NCI-H226 (cell line): ENCODE data around the gene BUD13.

Experiments used
- DNase-seq: peaks from one replicate; pipeline ENCODE4 v3.0.0-alpha.2; 2015

Gene BUD13

DNA sequence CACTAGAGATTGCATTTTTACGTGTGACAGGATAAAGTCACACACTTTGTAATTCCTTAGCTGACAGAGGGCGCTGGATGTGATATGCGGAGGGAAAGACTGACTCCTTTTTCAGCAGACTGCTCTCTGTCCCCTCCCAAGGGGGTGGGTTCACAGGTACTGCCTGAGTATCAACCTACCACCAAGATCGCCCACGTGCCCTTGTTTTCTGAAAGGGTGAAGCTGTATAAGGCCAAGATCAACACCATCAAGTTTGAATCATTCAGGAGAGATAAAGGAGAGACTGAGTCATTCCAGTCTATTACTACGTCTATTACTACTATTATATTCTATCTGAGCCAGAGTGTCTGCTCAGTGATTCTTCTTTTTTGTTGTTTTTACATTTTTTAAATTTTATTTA is 30.7 kb downstream of the BUD13 start:
- DNase-seq, result peak; percentile 49

DNA sequence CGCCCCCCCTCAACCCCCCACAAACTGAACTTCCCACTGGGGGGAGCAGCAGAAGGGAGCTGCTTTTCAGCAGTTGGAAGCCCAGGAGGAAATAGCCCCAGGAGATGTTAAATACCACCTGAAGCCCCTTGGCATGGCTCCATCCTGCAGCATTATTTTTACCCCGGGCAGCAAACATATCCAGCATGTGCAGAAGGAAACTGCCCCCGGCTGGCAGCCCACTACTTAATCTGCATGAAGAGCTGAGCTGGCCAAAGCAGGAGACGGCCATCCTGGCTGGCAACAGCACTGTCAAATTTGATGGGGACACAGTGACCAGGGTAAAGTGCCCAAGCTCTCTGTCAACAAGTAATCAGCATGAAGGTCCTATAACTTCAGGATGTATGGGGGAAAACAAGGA is 32.0 kb downstream of the BUD13 start:
- DNase-seq, result no peak

DNA sequence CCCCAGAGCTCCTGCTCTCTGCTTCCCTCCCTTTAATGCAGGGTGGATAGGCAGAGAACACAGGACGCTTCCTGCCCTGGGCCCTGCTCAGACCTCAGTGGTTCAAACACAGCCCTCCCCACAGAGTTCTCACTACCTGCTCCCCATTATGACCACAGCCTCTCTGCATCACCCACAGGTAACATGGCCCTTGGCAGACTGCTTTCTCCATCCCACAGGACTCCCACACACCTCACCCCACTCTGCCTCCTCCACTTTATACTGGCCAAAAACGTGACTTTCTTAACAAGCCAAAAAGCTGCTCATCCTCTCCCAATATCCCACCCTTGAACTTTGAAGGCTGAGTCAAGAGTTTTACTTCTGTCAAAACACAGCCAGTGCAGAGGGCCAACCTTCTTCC is 33.8 kb downstream of the BUD13 start:
- DNase-seq, result no peak

DNA sequence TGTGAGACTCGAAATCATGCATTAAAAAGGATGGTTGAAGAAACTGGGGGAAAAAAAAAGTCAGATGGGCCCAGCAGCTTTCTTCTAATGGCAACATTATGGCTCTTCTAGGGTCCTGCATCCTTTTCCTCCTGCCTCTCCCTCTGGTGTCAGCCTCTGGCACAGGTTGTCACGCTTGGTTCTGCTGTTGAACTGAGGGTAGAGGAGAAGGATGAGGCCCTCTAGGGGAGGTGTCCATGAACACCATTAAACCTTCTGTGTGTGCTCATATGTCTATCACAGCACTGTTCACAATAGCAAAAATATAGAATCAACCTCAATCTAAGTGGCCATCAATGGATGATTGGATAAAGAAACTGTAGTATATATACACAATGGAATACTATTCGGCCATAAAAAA is 36.0 kb downstream of the BUD13 start:
- DNase-seq, result peak; percentile 7

DNA sequence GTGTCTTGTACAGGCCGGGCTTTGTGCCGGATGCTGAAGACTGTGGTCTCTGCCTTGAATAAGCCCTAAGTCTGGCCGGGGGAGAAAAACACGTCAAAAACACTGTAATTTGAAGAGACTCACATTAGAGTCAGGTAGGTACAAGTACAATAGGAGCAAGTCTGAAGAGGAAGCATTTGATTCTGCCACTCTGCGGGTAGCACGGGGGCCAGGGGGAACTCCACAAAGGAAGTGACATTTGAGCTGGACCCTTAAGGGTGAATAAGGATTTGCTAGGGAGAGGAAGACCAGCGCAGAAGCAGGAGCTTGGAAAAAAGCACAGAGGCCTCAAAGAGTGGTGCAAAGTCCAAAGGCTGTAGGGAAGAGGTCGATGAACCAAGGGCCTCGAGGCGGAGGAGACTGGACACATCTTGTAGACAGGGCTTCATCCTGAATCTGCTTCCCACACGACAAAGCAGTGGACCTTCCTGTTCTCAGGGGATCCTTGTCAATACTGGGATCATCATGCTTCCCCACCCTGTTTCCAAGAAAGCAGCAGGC is 38.7 kb downstream of the BUD13 start:
- no peak for DNase-seq

DNA sequence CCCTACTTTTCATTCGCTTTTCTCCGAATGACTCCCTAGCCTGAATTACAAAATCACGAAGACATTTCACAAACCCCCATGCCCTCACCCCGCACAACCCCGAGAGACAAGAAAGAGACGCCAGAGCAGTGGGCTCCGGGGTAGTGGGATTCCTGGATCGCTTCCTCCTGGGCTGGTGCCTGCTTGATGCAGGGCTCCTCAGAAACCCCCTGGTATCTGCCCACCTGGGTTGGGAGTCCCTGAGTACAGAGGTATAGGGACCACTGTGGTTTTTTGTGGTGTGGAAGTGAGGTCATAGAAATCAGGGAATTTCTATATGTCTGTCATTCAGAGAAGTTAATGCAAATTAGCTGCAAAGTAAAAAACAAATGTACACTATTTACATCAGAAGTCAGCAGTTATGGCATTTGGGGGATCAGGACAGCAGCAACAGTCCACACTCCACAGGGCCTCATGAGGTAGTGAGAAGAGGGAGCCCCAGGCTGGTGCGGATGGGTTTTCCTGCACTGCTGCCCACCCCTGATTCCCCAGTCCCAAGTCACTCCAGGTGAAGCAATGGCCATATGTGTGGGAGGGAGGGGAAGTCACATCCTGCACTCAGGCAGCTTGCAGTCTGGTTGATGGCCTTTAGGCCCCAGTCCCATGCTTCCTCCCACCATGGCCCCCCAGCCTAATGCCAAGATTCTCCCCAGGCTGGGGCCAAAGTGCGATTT is 39.6 kb downstream of the BUD13 start:
- no peak for DNase-seq

DNA sequence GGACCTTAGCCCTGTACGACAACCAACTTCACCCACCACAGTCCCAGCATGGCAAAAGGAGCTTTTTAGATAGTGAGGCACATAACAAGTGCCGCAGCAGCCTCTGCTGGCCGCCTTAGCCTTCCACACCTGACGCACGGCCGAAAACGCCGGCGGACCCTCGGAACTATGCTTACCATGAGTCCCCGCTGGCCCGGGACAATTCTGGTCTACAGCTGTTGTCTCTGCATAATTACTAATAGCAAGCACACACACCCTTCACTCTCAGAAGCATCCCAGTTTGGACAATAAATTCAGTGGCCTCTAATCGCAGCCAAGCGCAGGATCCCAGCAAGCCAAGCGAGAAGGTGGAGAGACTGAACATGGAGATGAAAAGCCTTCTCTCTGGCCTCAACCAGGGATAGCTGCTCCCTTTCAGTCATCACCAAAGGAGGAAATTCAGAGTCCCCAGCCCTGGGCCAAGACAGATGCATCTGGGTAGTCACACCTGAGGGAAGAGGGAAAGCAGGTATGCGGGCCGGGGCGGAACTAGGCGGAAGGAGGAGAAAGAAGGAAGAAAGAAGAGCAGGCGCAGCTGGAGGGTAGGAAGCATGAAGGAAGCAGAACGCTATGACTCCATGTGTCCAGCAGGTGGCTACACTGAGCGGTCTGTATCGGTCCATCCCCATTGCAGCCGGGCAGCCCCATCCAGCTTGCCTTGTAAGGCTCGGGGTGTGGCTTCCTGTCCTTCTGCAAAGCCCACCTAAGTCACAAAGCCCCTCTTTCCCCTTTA is 40.3 kb downstream of the BUD13 start:
- peak; percentile 47 for DNase-seq

DNA sequence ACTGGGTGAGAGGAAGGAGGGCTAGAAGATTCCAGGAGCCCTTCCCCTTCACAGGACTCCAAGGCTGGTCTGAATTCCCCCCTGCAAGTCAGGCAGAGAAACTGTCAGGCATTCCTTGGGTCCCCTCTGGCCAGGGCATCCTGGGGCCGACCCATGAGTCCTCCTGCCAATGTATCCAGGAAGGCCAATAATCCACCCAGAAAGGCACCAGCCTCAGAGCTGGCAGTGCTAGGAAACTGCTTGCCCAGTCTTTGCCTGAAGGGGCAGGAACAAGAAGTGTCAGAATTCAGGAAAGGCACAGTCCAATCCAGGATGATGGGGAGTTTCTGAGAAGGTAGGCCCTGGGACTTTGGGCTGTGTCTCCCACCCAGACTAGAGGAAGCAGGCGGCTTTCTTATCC is 41.0 kb downstream of the BUD13 start:
- no peak for DNase-seq

DNA sequence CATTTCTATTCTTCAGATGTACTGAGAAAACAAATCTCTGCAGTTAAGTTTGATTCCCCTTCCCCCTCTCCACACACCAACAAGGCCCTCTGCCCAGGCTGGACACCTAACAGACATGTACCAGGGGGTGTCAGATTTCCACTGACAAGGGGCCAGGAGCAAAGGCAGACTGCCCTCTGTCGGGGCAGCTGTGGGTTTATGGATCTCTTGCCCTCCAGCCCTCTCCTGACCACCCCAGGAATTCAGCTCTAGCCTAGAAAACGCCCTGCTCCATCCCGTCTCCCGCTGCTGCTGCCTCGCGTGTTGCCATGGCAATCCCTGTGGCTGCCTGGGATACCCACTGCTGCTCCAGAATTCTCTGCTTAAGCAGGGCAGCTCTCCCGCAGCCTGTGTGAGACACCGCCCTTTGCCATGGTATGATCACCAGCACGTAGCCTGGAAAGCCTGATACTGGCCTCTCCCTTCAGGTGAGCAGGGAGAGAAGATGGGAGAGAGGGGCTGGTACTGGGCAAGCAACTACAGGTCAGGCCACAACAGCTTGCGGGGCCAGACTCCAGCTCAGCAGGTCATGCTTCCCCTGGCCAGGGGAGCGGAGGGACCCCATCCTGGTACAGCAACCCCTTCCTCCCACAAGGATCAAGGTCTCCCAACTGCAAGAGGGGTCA is 41.6 kb downstream of the BUD13 start:
- no peak for DNase-seq

DNA sequence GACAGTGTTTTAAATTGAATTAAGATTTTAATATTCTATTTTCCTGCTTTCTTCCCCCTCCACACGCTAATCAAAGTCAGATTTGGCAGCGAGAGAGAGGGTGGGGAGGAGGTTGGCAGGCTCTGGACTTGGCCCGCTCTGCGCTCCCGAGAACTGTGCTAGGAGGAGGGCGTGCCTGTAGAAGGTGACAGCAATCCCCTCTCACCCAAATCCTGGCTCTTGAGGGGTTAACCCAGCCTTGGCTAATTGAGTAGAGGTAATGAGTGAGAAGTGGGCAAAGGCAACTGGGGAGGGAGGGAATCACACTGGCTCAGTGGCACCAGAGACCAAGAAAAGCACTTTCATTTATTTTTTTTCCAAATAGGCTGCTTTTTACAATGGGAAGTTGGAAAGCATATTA is 42.2 kb downstream of the BUD13 start:
- DNase-seq, result no peak

DNA sequence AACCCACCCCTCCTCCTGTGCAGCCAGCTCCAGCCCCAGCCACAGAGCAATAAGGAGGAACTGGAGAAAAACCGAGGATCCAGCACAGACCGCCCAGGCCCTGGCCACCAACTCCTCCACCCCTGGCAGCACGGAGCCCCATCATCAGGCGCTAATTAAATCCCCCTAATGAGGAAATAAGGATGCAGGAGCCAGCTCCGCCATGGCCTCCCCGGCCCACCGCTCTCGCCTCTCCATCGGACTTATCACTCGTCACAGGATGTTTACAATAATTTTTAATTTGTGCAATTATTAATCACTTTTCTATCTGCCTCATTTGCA is 42.6 kb downstream of the BUD13 start:
- no peak for DNase-seq

DNA sequence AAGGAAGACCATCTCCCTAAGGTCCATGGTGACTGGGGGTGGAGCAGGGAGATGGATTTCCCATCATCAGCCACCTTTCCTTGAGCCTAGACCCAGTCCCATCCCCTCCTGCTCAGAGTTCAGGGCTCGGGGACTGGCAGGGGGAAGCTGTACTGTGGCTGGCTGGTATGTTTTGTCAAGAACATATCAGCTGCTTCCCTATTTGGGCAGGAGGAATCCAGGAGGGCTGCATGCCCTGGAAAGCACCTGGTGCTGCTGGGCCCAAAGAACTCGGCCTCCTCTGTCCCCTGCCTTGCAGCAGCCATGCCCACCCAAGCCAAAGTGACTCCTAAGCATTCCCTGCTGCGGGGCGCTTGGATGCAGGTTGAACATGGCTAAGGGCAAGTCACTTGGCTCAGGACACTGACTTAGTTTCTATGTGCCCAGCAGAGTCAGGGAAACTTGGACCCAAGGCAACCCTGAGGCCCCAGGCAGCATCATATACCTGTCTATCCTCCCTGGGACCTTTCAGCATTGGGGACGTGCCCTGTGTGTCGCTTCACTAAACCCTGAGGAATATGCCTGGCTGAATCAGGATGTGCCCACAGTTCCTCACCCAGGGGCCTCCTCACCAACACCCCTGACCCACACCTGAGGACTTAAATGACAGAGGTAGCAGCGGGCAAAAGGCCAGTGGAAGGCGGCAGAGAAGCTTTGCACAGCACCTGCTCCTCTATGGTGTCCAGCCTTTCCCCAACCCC is 43.1 kb downstream of the BUD13 start:
- no peak for DNase-seq

DNA sequence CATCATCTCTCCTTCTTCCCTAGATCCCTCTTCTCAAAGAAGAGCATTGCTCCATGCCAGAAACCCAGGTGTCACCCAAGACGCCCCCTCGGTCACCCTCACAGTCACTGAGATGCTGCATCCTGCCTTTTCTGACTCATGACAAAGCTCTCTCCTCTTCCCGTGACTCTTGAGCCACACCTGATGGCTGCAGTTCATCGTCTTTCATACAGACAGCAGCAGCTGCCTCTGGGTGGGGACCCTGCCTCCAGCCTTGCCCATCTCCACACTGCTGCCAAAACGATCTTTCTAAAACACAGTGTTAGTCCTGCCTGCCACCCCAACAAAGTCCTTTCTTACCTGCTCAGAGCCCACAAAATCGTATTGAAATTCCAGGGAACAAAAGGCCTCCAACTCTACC is 44.8 kb downstream of the BUD13 start:
- DNase-seq, result no peak

DNA sequence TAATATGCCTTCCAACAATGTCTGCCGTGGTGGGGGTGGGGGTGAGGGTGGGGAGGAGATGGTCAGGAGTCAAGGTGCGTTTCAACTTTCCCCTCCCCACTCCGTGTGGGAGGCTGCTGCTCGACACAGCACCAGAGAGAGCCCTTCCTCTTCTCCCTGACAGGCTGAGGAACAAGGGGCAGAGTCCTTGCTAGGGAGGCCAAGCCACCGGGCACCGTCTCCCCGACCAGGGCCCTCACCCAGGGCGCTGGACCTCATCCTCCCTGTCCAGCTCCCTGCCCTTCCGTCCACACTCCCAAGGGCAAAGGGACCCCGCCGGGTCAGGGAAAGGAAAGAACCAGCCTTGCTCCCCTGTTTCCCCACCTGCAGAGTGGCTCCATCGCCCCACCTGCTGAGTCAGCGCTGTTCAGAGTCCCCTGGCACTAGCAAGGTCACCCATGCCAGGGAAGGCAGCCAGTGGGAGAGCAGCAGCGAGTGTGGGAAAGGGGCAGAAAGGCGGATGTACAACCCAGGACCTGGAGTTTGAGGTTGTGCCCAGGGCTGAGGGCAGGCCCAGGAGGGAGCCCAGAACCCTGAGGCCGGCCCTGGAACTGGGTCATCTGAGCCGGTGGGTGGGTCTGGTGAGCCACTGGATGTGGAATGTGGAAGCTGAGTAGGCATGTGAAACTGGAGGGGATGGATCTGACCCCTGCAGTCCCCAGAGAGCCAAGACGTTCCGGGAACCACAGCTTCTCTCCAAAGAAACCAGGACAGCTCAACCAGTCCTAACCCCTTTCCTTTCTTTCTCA is 47.2 kb downstream of the BUD13 start:
- DNase-seq, result peak; percentile 37

DNA sequence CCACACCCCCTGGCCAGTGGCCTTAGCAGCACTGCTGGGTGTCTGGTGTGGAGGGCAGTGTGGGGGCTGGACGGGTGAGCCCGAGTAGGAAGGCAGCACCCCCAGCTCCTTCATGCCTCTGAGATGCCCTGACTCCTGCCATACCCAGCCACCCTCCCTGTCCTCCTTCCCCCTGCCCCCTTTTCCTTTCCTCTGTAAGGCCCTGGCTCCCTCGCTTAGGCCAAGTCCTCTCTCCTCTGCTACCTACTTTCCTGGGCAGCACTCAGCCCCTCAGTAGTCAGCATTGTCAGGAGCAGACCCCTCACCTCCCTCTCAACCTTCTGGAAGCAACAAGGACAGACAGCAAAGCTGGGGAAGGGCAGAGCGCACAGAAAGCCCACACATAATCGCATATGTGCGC is 48.0 kb downstream of the BUD13 start:
- DNase-seq, result no peak

DNA sequence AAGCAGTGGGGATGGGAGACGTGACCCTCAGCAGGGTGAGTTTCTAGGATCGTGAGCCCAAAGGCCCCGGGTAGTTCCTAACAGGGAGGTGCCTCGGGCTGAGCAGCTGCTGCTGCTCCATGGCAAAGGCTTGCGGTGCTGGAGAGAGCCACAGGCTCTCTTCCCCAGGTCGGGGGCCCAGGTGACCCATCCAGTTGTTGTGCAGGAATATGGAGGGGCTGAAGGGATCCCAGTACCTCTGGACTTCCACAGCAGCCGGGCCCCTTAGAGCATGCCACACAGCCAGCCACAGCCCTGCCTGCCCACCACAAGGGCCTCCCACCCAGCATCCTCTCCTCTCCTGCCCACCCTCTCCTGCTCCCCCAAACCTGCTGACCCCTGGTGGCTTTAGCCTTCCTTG is 49.3 kb downstream of the BUD13 start:
- no peak for DNase-seq

DNA sequence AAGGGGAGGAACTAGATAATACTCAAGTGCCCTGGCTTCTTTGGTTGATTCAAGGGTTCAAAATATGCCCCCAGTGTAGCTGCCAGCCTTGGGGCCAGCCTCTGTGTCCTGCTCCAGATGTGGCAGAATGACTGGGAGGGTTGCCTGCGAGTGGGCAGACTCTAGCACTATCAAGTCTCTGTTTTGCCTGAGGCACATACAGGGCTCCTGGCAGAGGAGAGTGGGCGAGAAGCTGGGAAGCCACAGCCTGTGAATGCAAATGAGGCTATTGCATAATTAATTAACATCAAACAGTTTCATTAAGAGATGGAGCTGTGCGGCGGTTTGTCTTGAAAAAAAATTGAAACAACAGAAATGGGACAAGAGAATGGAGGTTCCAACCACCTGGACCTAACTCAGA is 50.8 kb downstream of the BUD13 start:
- DNase-seq, result no peak

DNA sequence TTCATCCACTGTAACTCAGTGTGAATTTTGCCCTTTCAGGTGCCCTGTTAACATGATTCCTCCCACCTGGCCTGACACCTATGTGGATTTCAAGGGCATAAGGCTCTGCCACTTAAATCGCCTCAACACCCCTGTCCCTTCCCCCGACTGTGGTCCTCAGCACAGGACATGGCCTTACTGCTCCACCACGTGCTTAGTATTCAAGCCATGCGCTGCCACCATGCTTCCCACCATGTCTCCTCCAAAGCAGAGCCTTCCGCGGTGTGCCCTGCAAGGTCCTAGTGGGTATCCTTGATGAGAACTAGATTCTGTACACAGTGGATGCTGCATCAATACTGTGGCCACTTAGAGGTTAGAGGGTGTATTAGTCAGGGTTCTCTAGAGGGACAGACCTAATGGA is 51.9 kb downstream of the BUD13 start:
- DNase-seq, result no peak

DNA sequence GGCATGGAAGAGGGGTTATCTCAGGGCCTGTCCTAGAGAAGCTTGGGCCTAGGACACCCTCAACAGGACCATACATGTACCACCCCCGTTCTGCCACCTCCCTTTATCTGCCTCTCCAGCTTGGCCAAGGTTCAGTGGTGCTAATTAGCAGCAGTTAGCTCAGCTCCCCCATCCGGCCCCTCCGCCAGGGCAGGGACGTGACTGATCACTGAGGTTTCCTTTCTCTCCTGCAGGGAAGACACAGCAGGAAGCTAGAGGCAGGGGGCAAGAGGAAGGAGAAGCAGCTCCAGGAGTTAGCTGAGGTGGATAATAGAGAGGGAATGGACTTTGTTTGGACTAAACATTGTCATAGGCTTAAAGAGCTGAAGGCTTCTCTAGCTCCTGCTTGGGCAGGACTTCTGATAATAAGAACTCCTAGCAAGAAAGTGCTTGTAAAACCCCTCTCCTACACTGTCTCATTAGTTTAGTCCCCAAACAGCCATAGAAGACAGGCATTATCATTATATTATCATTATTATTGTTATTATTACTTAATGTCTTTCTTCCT is 53.8 kb downstream of the BUD13 start:
- no peak for DNase-seq

DNA sequence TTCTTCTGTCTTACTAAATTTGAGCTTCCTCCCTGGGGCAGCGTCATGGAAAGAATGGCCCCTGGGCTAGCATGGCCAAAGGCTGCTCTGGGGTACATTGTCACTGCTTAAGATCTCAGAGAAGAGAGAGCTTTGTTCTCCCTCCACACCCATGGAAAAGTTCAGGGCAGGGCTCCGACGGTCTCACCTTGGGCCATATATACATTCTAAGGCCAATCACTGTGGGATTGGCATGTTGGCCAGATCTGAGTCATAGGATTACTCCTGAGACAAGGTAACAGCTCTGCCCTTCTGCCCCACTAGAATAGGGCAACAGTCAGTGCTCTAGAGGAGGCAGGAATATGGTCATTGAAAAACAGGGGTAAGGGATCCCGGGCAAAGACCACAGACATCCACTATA is 56.2 kb downstream of the BUD13 start:
- DNase-seq, result no peak

DNA sequence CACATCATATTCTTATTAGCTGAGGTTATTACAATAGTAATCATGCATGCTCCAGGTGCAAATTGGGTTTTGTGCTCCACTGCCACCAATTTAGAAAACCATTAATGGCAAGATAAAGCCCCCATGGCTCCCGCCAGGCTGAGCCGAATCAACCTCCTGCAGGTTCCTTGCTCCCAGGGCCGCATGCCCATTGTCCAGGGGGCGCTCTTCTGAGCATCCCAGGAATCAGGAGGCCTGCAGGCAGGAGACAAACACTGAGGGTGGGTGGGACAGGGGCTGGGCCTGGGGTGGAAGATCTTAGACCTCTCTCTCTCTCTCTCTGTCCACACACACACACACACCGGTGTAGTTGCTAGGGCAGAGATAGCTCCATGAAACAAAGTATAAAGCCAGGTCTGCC is 57.4 kb downstream of the BUD13 start:
- no peak for DNase-seq

DNA sequence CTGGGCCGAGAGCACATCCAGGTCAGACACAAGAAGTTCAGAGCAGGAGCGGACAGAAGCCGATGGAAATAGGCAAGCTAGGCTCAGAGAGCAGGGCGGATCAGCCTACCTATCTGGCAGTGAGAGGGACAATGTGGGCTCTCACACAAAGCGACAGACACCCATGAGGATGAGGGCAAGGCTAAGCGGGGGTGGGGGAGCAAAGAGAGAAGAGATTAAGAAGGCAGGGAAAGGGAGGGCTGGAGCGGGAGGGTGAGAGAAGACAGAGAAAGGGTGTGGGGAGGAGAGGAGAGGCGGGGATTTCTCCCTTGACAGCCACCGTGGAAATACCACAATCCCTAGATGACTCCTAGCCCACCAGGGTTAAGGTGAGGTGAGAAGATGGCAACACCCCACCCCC is 57.9 kb downstream of the BUD13 start:
- no peak for DNase-seq
